HG02938 (cell line): Measurements from ENCODE around the gene CEP164.

ENCODE experiments used
- ATAC-seq: cut with Tn5 transposase; IDR thresholded peaks from one replicate; pipeline ENCODE4 v1.9.1; 2021; ENCODE audit warnings: mild to moderate bottlenecking, moderate library complexity; ENCODE audit not compliant: unreplicated experiment

The CEP164 gene

DNA sequence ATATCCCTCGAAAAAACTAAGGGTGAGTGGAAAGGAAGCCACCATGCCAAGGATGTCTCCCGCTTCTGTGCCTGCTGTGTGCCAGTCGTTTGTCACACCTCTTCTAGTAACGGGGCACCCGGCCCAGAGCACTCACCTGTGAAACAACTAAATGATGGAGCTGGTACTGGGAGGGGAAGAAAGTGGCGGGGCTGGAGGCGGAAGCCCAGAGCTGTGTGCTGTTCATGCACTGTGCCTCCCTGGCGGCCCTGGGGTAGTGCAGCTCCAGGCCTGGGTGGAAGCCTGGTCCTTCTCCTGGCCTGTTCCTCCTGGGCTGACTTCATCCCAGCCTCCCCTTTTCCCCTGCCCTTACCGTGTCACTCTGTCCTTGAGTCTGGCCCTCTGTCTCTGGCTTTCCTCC is 130.2 kb downstream of the CEP164 start:
- no peak for ATAC-seq

DNA sequence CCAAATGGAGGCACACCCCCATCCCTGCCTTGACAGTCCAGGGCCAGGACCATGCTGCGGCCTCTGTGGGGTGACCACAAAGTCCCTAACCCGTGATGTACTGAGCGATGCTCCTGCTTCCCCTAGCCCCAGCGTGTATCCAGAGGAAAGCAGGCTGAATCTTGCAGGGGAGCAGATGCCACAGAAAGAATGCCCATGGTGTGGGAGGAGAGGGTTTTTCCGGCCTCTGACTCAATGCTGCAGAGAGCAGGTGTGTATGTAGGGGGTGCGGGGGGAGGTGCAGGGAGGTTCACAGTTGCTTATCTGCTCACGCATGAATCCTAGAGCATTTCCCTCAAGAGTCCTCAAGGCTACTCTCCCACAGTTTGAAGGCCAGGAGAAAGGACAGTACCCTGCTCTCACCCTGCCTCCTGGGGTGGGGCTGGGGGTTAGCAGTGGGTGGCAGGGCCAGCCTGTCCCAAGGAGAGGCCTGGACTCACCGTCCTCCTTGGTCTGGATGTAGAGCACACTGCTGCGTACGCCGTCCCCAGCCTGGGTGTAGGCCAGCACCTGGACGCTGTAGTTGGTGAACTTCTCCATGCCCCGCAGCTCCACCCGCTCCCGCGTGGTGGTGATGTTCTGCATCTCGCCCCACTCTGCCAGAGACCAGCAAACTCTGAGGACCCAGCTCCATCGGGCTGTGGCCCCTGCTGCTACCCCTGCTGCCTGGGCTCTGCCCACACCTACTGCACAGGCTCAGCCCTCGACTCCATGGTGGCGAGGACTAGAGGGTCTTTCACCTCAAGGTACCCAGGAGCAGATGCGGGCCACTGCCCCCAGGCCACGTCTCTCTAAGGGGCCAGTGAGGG is 130.8 kb downstream of the CEP164 start:
- no peak for ATAC-seq

DNA sequence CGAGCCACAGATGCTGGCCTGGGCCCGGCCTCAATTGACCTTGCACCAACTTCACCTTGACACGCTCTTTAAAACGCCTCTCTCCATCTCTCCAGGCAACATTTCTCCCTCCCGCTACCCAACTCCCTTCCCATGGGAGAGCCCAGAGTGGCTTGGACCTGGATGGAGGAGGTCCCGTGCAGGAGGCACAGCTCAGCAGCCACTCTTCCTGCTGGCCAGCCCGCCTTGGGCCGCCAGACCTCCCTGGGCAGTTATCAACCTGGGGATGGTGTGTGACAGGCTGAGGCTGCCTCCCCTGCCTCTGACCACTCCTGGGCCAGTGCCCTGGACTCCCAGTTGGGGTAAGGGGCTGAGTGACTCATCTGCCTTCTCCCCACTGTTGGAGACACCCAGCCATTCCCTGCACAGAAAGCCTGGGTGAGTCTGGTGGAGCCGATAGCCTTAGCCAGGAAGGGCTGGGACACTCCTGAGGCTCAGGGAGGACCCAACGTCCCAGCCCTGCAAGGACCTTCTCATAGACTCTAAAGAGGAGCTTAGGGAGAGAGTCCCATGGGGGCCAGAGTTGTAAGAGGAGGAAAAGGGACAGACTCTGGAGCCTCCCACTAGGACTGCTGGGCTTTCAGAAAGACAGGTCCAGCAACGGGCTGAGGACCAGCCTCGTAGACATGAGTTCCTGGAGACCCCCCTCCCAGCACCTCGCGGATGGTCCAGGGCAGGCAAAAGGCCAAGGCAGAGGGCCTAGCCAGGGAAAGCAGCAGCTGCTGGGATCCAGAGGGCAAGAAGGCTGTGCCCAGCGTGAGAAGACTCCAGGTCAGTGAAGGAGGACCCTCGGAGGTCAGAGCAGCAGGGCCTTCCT is 131.7 kb downstream of the CEP164 start:
- ATAC-seq = no peak

DNA sequence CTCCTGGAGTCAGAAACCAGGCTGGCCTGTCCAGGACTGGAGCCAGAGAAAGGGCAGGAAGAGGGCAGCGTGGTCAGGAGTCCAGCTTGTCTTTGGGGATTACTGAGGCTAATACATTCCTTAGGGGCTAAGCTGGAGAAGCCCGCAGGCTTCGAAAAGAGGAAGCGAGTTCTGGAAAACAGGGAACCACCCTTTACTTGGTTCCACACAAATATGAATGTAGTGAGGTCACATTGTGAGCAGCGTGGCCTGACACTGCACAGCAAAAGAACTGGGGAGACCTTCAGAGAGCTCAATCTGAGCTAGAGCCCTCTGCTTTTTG is 132.3 kb downstream of the CEP164 start:
- no peak for ATAC-seq

DNA sequence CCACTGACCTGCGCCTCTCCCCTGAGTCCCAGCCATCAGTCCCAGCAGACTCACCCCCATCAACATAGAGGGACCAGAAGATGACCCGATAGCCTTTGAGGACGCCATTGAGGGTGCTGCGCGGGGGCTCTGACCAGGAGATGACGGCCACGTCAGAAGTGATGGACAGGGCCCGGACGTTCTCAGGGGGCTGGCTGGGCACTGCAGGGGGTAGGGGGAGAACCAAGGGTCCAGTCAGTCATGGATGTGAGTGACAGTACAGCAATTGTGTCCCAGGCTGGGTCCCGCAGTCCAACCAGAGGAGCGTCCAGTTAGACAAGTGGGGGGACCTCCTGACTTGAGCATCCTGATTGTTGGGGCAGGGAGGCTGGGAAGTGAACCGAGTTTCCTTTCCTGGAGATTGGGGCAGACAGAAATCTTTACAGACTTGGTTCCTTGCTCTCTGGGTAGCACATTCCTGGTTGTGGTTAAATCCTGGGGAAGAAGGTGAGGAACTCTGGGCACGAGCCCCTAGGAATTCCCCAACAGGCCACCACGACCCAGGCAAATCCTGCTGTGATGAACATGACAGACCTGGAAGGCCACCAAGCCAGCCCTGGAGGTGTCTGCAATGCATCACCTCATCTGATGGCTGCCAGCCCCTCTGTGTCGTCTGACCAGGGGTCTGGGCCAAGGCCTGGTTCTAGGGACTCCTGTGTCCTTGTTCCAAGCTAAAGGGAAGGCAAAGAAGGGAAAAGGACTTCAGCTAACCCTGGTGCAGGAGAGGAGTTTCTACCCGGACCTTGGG is 133.9 kb downstream of the CEP164 start:
- ATAC-seq = no peak

DNA sequence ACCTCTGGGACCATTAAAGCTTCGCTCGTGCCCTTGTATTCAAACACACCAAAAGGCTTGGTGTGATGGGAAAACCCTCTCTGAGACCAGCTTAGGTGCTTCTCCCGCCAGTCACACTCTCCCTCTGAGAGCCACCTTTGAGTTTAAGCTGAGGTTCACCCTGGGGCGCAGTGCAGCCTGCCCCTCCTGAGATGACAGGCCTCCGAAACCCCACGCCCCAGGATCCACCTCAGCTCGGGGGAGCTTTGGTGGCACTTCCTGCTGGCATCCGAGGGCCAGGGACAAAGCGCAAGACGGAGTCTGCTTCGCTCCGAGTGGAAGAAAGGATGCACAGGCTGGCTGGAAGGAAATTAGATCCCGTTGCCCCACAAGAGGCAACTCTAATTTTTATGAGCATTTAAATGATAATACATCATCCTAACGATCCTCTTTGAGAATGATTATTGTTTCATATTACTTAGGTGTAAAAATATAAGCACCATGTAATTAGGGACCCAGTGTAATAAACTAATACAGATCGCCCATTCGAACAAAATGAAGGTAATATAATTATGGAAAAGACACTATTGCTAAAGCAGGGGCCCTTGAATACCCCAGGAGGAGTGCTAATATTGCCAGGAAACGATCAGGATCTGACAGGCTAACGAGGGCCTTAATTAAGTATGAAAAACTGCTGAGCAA is 134.7 kb downstream of the CEP164 start:
- ATAC-seq = no peak

DNA sequence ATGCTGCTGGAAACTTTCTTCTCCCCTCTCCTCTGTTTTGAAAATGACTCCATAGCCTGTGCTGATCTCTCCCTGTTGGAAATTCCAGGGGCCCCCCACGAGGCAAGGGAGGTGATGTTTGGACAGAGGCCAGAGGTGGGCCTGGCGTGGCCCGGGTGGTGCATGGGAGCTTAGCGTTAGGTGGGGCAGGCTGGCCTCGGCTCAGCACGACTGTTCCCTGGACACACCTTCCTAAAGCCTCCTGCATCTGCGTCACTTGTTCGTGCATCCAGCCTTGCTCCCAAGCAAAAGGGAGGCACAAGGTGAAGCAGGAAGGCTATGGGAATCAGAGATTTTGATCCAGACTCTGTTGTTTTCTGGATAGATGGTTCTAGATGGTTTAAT is 135.2 kb downstream of the CEP164 start:
- ATAC-seq = no peak
